Measurements from ENCODE around the gene SPATA46.
"Not testable (repeated sequence)": the region's sequence is repeated elsewhere in the genome, so short reads cannot be mapped to it uniquely, and the experiment has no call there.

SPATA46 gene, protein sequence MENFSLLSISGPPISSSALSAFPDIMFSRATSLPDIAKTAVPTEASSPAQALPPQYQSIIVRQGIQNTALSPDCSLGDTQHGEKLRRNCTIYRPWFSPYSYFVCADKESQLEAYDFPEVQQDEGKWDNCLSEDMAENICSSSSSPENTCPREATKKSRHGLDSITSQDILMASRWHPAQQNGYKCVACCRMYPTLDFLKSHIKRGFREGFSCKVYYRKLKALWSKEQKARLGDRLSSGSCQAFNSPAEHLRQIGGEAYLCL

DNA sequence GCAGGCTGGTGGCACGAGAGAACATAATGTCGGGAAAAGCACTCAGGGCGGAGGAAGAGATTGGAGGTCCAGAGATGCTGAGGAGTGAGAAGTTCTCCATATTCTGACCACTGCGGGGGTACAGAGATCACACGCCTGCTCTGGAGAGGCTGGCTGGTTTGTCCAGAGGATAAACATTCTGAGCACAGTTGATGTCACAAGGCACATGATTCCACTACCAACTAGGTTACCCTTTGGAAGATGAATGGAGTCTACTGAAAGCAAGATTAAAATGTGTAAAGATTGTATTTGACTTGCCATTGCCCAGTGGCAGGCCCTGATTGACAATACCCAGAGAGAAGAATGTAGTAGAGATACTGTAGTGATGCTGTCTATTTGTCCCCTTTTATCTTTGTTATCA lies at the start of gene SPATA46:
Gene SPATA46 (minus strand): TSS at position 164 of the 400 bp plus-strand sequence. CDS start 64 bp downstream, at position 100.
- DNase-seq (ENCODE audit: extremely low read depth in 1 of 2, low read depth in 1 of 2), result no peak

DNA sequence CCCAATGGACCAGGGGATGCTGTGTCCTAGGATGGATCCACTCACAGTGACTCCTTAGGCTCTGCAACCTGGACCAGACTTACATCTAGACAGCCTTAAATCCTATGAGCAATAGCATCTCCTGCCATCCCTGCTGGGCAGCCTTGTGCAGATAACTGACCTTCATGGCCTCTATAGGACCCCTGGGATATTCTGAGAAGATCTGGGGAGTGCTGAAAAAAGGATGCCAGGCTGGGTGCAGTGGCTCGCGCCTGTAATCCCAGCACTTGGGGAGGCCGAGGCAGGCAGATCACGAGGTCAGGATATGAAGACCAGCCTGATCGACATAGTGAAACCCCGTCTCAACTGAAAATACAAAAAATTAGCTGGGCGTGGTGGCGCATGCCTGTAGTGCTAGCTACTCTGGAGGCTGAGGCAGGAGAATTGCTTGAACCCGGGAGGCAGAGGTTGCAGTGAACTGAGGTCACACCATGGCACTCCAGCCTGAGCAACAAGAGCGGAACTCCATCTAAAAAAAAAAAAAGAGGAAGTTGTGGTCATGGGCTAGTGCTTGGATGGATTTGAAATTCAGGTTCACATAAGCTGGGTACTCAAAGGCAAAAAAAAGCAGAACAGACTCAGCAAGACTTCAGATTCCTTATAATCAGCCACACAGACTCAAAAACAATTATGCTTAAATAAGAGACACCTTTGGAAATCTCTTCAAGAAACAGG lies 46.2 kb upstream of the SPATA46 start:
- DNase-seq (ENCODE audit: extremely low read depth in 1 of 2, low read depth in 1 of 2), result no peak

DNA sequence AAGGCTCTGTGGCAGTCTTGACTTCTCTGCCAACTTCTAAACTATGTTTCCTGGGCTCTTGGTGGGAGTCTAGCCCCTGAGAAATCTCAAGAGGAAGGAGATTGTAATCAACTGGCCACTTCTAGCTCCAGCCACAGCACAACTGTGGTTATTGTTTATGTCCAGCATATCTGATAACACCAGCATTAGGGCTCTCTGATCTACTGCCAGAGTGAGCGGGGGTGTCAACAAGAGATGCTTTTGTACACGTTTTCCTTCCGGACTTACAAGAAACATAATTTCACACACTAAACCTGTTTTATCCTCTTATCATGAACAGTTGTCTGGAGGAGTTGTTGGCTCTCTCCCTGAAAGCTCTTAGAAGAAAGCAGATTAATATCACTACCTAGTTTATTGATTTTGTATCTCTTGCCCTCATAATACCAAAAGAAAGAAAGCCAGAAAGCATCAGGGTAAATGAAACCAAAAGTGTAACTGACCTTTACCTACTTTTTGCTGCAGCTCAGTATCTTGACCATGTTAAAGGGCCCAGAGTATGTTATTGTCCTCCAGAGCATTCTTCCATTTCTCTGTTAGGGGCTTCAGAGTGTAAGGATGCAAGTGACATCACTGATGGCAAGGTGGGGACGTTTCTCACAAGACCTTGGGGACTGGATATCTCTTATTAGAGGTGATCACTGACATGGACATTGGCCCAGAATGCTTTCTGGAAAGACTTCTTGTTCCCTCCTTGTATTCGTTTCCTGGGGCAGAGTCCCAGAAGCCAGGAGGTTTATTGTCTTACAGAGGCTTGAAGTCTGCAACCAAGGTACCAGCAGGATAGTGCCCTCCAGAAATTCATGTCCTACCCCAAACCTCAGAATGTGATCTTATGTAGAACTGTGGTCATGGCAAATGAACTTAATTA lies 44.9 kb upstream of the SPATA46 start:
- no peak for DNase-seq (ENCODE audit: extremely low read depth in 1 of 2, low read depth in 1 of 2)

DNA sequence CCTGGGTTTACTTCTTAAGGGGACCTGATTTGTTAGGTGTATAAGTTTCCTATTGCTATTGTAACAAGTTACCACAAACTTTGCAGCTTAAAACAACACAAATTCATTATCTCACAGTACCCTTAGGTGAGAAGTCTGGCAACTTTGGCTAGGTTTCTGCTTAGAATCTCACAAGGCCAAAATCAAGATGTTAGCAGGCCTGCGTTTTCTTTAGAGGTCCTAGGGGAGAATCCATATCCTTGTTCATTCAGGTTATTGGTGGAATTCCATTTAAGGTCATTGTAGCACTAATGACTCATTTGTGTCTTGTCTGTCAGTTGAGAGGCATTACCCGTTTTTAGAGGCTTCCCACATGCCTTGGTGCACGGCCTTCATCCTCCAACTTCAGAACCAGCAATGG lies 43.5 kb upstream of the SPATA46 start:
- DNase-seq (ENCODE audit: extremely low read depth in 1 of 2, low read depth in 1 of 2), result no peak

DNA sequence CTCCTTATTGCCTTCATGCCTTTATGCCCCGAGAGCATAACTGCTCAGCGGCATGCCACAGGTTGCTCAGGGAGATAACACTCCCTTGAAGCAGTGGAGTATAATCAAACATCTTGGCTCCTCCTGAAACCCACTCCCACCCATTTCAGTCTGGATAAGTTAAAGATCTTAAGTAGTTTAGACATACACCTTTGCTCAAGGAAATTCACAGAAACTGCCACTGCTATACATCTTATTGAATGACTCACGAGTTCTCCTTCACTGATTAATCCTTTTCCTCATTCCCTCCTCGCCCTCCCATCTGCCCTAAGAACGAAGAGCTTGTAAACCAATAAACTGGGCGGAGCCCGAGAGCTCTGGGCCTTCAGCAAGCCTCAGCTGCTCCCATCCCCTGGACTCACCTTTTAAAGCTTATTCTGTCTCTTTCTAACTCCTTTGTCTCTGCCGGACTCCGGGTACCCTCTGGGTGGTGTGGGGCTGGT lies 42.8 kb upstream of the SPATA46 start:
- not testable (repeated sequence) for DNase-seq (ENCODE audit: extremely low read depth in 1 of 2, low read depth in 1 of 2)

DNA sequence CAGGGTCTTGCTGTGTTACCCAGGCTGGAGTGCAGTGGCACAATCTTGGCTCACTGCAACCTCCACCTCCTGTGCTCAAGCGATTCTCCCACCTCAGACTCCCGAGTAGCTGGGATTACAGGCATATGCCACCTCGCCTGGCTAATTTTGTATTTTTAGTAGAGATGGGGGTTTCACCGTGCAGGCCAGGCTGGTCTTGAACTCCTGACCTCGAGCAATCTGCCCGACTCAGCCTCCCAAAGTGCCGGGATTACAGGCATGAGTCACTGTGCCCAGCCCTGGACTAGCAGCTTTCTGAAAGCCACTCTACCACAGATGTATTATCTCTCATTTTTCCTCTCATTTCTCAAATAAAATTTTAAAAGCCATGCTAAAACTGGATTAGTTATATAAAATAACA lies 41.9 kb upstream of the SPATA46 start:
- DNase-seq (ENCODE audit: extremely low read depth in 1 of 2, low read depth in 1 of 2), result not testable (repeated sequence)

DNA sequence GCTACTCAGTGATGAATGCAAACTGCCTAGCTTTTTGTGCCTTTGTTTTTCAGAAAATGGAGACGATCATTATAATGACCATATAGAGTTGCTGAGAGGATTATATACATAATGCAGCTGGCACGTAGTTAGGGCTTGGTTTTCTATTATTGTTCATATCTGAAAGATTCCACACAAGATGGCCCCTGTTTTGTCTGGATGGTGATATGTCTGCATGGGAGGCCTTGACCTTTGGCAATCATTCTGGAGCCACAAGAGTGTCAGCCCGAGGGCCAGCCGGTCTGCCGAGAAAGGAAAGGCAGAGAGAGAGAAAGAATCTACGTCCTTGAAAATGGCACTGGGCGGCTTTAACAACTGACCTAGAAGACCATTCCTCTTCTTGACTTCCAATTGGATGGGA lies 41.0 kb upstream of the SPATA46 start:
- DNase-seq (ENCODE audit: extremely low read depth in 1 of 2, low read depth in 1 of 2), result no peak

DNA sequence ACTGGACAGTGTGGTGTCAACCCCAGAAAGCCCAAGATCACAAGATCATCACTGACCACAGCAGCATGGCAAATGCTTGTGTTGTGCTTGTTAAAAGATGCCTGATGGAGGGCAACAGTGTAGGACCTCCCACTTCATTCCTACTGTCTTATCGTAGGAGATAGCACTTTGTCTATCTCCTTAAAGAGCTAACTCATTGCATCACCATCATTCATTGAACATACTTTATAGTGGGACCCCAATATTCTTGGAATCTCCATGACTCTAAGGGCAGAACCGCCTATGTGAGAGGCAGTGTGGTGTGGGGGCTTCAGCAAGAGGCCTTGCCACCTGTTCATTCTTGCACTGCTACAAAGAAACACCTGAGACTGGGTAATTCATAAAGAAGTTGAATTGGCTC lies 40.3 kb upstream of the SPATA46 start:
- DNase-seq (ENCODE audit: extremely low read depth in 1 of 2, low read depth in 1 of 2), result no peak

DNA sequence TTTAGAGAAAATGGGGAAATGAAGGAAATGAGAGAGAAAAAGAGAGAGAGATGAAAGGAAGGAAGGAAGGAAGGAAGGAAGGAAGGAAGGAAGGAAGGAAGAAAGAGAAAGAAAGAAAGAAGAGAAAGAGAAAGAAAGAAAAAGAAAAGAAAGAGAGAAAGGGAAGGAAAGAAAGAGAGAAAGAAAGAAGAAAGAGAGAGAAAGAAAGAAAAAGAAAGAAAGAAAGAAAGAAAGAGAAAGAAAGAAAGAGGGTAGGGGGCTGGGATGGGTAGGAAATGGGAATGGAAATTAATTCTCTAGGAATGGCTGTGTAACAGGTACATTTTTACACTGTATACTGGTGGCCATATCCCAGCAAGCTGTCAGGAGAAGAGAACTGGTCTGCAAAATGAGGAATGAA lies 39.6 kb upstream of the SPATA46 start:
- DNase-seq (ENCODE audit: extremely low read depth in 1 of 2, low read depth in 1 of 2), result no peak

DNA sequence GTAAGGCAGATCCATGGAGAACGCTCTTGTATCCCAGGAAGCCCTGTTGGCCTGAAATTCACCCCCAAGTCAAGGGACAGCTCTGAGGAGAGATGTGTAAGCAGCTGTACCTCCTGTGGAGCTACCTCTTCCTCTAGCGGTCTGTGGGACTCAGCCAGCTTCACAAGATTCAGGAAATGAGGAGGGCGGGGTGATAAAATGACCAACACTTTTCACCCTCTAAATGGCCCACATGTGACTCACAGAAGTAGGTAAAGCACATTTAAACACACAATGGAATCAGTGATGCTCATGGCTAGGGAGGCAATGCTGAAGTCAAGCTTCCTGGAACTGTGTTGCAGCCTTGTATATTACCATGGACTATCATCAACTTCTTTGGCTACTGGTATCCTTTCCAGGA lies 35.3 kb upstream of the SPATA46 start, which contains the start of gene SH2D1B:
Gene SH2D1B (minus strand): TSS at position 135 of the 400 bp plus-strand sequence. CDS start 120 bp downstream, at position 15.
- DNase-seq (ENCODE audit: extremely low read depth in 1 of 2, low read depth in 1 of 2), result no peak

DNA sequence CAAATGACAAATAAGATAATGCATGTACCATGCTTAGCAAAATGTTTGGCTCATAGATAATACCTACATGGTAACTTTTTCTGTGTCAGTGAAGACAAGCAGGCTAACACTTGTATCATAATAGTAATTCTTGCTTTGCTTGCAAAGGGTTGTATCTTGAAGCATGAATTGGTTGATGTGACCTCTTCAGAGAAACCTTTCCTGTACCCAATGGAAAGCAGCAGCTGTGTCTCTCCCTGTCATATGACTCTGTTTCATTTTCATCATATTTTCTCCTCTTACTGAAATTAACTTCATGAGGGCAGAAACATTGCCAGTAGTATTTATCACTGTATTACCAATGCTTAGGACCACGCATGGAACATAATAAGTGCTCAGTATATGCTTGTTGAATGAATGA lies 30.9 kb upstream of the SPATA46 start:
- no peak for DNase-seq (ENCODE audit: extremely low read depth in 1 of 2, low read depth in 1 of 2)

DNA sequence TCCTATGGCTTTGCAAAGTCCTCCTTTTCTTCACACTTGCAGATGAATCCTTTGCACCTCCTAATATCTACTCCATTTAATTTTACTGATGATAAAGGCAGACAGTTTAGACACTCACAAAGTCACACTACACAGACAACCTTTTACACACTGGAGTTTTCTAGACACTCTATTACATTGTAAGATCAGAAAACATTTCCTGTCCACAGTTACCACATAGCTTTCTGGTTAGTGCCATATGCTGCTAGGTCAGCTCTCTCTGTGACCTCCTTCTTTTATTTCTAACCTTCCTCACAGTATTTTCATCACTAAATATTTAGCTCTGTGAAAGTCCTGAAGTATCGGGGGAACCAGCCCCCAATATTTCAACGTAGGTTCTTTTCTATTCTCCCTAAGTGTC lies 30.2 kb upstream of the SPATA46 start:
- DNase-seq (ENCODE audit: extremely low read depth in 1 of 2, low read depth in 1 of 2), result no peak

DNA sequence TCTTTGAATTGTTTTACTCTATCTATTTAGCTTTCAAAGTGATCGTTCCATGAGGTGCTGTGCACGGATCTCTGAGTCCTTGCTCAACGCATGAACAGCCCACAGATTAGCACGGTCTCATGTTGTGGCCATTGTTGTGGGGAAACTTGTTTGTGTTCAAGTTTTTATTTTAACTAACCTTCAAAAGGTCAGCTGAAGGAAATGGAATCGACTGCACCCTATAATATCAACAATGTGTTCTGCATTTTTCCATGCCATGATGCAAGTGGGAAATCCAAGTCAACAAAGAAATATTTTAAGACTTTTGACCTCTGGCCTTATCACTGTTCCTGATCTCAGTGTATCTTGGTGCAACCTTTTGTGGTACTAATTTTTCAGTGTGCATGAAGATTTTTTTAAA lies 29.1 kb upstream of the SPATA46 start:
- no peak for DNase-seq (ENCODE audit: extremely low read depth in 1 of 2, low read depth in 1 of 2)

DNA sequence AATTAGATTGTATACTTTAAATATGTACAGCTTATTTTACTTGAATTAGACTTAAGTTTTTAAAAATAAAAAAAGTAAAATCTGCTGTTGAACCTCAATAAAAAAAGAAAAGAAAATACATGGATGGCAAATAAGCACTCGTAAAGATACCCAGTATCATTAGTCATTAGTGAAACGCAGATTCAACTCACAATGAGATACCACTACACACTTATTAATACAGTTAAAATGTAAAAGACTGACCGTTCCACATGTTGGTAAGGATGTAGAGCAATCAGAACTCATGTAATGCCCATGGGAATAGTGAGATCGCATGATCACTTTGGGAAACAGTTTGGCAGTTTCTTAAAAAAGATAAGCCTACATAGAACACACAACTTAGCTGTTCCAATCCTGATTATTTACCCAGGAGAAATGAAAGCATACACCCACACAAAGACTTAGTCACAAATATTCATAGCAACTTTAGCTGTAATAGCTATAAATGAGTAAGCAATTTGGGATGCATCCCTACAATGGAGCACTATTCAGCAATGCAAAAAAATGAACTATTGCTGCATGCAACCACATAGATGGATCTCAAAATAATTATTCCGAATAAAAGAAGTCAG lies 28.0 kb upstream of the SPATA46 start:
- no peak for DNase-seq (ENCODE audit: extremely low read depth in 1 of 2, low read depth in 1 of 2)

DNA sequence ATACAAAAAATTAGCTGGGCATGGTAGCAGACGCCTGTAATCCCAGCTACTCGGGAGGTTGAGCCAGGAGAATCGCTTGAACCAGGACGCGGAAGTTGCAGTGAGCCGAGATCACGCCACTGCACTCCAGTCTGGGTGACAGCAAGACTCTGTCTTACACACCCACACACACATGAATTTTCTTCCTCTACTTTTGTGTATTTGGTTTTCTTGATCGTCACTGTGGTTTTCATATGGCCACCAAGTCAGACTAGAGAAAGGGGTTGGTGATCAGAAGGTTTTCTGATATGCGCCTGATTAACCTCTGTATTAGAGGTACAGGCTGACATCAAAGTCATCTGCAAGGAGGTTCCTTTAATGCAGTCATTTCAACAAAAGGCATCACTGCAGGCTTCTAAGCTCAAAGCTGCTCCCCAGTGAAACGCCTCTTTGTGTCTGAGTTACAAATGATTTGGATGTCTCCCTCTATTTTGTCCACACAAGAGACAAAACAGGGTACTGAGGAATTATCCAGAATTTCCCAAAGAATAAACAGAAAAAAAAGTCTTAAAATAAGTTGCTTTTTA lies 24.2 kb upstream of the SPATA46 start:
- DNase-seq (ENCODE audit: extremely low read depth in 1 of 2, low read depth in 1 of 2), result no peak

DNA sequence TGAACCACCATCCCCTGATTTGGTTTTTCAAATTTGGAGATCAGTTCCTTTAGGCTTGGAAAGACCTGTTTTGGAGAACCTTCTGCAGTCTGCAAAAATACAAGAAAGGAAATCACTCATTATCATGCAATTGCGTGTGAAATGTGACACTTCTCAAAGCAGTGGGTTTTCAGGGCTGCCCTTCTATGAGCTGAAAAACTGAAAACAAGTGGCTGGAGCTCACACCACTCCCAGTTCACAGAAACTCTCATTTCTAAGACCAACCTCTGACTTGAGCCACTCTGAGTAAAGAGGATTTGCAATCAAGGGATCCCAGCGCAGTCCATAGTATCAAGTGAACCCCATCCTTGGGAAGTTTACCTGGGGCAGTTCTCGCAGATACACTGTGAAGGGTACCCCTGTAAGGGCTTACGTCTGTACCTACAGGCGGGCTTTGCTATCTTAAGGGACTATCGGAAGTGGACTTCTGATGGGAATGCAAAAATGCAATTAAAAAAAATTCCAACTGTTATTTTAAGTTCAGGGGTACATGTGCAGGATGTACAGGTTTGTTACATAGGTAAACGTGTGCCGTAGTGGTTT lies 22.4 kb upstream of the SPATA46 start:
- no peak for DNase-seq (ENCODE audit: extremely low read depth in 1 of 2, low read depth in 1 of 2)

DNA sequence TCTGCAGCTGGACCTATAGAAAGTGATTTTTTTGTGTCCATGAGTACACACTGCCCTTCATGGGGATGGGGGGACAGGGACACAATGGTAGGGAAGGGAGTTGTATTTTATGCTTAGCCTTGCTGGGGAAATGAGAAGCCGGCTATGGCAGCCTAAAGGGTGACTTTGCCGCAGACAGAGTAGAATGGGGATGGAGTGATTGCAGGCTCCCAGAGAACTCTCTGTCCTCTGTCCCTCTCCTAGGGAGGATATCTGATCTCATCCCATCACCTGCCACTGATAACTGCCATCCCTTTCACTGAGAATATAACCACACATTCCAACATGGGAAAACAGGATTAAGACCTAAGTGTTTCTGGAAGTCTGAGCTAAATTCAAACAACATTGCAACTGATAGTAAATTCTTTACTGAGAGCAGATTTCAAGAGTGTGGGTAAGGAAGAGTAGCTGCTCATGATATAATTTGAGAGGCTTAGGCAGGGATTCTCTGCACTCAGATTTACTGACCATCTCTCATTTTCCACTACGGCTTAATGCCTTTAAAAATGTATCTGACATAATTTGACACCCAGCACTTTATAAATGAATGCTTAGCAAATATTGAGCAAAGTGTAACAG lies 21.4 kb upstream of the SPATA46 start:
- no peak for DNase-seq (ENCODE audit: extremely low read depth in 1 of 2, low read depth in 1 of 2)

DNA sequence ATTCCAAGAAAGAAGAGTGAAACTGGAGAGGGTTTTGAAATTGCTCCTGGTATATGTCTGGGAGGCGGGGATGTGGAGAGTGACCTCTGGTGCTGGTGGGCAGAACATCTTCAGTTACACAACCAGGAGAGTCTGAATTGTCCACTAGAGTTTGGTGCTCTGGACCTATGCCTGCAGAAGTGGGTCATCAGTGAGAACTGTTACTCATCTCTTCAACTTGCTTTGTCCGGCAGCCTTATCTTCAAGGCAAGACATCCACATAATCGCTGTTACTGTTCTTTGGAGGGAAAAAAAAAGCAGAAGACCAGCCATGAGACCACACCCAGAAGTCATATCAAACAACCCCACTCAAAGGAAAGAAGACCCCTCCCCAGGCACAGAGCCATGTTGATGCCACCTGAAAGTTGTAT lies 20.4 kb upstream of the SPATA46 start:
- no peak for DNase-seq (ENCODE audit: extremely low read depth in 1 of 2, low read depth in 1 of 2)

DNA sequence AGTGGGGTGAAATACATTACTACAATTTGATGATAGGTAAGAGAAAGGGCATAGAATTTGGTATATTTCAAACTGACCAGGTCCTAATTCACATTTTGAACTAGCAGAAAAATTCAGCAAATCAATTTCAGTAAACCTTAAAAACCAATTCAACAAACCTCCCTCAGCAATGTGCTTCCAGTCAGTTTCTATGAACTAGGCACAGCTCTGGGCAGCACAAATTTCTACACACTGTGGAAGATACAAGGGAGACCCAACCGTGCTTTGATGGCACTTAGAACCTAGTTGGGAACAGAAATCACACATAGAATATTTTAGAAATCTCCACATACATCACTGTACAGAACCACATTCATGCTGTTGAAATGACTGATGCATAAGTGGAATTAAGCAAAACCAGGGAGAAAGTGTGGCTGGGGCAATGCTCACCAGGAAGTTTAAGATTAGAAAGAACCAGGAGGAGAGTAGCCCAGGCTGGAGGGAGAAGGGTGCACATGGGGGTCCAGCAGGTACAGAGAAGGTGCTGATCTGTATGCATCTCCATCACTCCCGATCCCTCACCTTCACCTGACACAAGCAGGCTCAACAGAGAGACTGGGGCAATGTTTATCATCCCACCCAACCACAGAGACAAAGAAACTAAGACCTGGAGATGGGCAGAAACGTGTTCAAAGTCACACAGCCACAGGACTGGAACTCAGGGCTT lies 19.7 kb upstream of the SPATA46 start:
- no peak for DNase-seq (ENCODE audit: extremely low read depth in 1 of 2, low read depth in 1 of 2)

Measured in activated CD8-positive, alpha-beta memory T cell treated with anti-CD3 and anti-CD28 coated beads for 1 hour (primary cell).